Heart left ventricle (tissue), 16 donors: ENCODE results near the gene PCBP3. TPM values are rescaled to one million over a fixed set of nuclear protein-coding genes. Genes with fewer than 3 reads are reported as not detected.

Source experiments
- ATAC-seq, 4 donors: fragments of 200-7000 bp; cut with Tn5 transposase; one replicate each; pipeline ENCODE4 v1.9.1; 2020 to 2022; ENCODE audit warnings: moderate library complexity in 4 of 4, mild to moderate bottlenecking in 3 of 4, moderate number of reproducible peaks in 1 of 4
- DNase-seq, 5 donors: peaks; one replicate each; pipeline ENCODE4 v3.0.0-alpha.2; 2020
- H3K27ac ChIP-seq, 12 donors: fragments of 200-600 bp; sonication (generic) in 4 of 12; one replicate each; pipeline versions ENCODE4 v1.5.0 to v1.8.0; 2016 to 2022; ENCODE audit warnings: mild to moderate bottlenecking in 2 of 12
- H3K27me3 ChIP-seq, 9 donors: fragments of 200-600 bp; sonication (generic) in 2 of 9; one replicate each; pipeline versions ENCODE4 v1.5.1 to v1.8.0; 2016 to 2022; ENCODE audit warnings: mild to moderate bottlenecking in 3 of 9
- H3K36me3 ChIP-seq, 9 donors: fragments of 200-600 bp; sonication (generic) in 2 of 9; one replicate each; pipeline versions ENCODE4 v1.5.0 to v1.8.0; 2018 to 2022; ENCODE audit warnings: mild to moderate bottlenecking in 2 of 9
- H3K4me1 ChIP-seq, 12 donors: fragments of 200-600 bp; sonication (generic) in 4 of 12; one replicate each; pipeline versions ENCODE4 v1.5.0 to v1.8.0; 2016 to 2022; ENCODE audit warnings: mild to moderate bottlenecking in 3 of 12
- H3K4me3 ChIP-seq, 12 donors: fragments of 200-600 bp; sonication (generic) in 4 of 12; one replicate each; pipeline versions ENCODE4 v1.5.0 to v1.8.0; 2017 to 2022; ENCODE audit warnings: mild to moderate bottlenecking in 9 of 12, moderate library complexity in 4 of 12
- H3K9me3 ChIP-seq, 12 donors: fragments of 200-600 bp; sonication (generic) in 4 of 12; one replicate each; pipeline versions ENCODE4 v1.5.0 to v1.8.0; 2016 to 2022; ENCODE audit warnings: mild to moderate bottlenecking in 1 of 12
- POLR2A ChIP-seq, 2 donors: fragments of 450-650 bp; IDR thresholded peaks; one replicate each; pipeline ENCODE4 v1.6.1; 2017; ENCODE audit warnings: antibody characterized with exemption in 2 of 2, mild to moderate bottlenecking in 2 of 2, moderate library complexity in 2 of 2
- WGBS, 4 donors: extraction: QIAGEN DNeasy Blood & Tissue Kit in 2 of 4; methylation state at CpG; one replicate each; pipeline versions ENCODE4 v1.1.5 to v1.1.7; 2013 to 2018; 5-methylcytosine and 5-hydroxymethylcytosine counted together
- intact Hi-C, 10 donors: fragments of 100-400 bp; cut with DNase I; formaldehyde crosslinking; loops; one replicate each; pipeline versions ENCODE4 v1.11.1 to v1.14.2; 2022
- polyA plus RNA-seq, 2 donors: library from polyadenylated mRNA; stranded (reverse); fragments of 200-250 nt; gene quantifications; one replicate each; pipeline ENCODE4 v1.2.3, GENCODE V29; 2013
- total RNA-seq, 9 donors: library from RNA; depleted of rRNA in 2 of 9; stranded (reverse); fragments of >200 nt in 2 of 9; fragmentation: NEBNext Ultra II Directional in 3 of 9; extraction: Animal tissue kit (Norgen Biotek cat#: 25700) in 3 of 9; gene quantifications; one replicate each; pipeline versions ENCODE4 v1.1.0 to v1.2.4, GENCODE V29; 2016 to 2023
- TF ChIP-seq, protein P1 (sequence below), 12 donors: fragments of 200-600 bp; sonication (generic) in 4 of 12; IDR thresholded peaks; one replicate each; pipeline versions ENCODE4 v1.5.0 to v1.8.0; 2018 to 2022; ENCODE audit warnings: antibody characterized with exemption in 12 of 12, mild to moderate bottlenecking in 5 of 12
- donor health status: ischemic (EF 13 %, LVEDD 7.1; RV severe dilation, severe dysfunction).
- donor health status: healthy with polysubstance abuse.
- donor health status: DM: no; HTN: yes; CAD: no.
- donor health status: DM: no; HTN: no; CAD: no.
- donor health status: ischemic (EF 25% LVEDD 6.9; RV normal size, moderate dysfunction).
- donor health status: ischemic (EF 25% LVEDD 5.7; RV mildly dilated, moderate dysfunction).
- donor health status: healthy.
- donor health status: DM: yes; HTN: yes; CAD: no.
- donor health status: ischemic (EF 35%, LVEDD 5.7; RV mildly dilated, moderate dysfunction).
- donor health status: nonischemic (EF 11% LVEDD 7.7; RV severe dilation, severe dysfunction).
- donor health status: DM: yes; HTN: yes; CAD: no.
- donor health status: PGD.
- donor health status: ischemic (EF 29% LVEDD 5.4; RV normal size, mild dysfunction).
- donor health status: nonischemic (EF 23%, LVEDD 6.1; RV moderate dilation, normal function).

The PCBP3 gene
- total and polyA plus RNA-seq, 11 donors: 0.72 to 11.4 (median 2.5) TPM; not detected in 1

DNA sequence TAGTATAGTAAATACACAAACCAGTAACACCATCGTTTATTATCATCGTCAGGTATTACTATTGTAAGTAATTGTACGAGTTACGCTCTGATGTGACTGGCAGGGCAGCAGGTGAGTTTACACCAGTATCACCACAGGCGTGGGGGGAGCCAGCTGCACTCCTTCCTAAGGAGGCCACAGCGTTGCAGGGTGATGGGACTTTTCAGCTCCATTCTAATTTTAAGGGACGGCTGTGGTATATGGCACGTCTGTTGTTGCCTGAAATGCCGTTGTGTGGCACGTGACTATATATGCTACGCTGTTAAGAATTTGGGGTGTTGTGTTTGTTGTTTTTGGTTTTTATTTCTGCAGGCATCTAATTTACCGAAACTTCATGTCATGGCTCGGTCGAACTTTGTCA lies 173.3 kb downstream of the PCBP3 start:
- ATAC-seq (no peak), DNase-seq (no peak)
- Histone ChIP-seq H3K27ac (no peak overlapping the region), H3K27me3 (no peaks in the 10 kb centered on the region), H3K4me1 (peaks cover 0 to 5% (median 0%) of the 10 kb centered on the region in 12 donors), H3K4me3 (no peak overlapping the region), H3K9me3 (no peaks in the 10 kb centered on the region), H3K36me3 (no peaks in the 10 kb centered on the region)
- intact Hi-C loops: no loop called here
- 88 to 90% (median 89%) methylated on average over 14 of the region's 14 CpGs for WGBS, 4 donors
- TF ChIP-seq, protein P1, sequence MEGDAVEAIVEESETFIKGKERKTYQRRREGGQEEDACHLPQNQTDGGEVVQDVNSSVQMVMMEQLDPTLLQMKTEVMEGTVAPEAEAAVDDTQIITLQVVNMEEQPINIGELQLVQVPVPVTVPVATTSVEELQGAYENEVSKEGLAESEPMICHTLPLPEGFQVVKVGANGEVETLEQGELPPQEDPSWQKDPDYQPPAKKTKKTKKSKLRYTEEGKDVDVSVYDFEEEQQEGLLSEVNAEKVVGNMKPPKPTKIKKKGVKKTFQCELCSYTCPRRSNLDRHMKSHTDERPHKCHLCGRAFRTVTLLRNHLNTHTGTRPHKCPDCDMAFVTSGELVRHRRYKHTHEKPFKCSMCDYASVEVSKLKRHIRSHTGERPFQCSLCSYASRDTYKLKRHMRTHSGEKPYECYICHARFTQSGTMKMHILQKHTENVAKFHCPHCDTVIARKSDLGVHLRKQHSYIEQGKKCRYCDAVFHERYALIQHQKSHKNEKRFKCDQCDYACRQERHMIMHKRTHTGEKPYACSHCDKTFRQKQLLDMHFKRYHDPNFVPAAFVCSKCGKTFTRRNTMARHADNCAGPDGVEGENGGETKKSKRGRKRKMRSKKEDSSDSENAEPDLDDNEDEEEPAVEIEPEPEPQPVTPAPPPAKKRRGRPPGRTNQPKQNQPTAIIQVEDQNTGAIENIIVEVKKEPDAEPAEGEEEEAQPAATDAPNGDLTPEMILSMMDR (IDR thresholded peaks at IDR 0.05): no peak
- no peak for TF ChIP-seq POLR2A (IDR thresholded peaks at IDR 0.05)

DNA sequence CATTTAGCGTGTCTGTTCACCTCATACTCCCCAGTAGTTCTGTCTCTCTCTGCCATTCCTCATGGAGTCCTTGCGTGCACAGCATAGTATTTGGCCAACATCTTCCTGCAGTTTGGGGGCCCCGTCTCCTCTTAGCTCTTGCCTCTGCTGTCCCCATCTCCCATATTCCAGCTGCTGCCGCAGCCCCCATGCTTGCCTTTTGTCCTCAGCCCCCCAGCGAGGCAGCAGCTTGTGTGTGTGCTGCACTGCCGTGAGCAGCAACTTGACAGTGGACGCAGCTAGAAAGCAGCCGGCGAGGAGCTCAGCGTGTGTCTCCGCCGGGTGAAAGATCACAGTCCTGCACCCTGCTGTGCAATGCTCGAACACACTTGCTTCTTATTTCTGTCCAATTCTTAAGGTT lies 173.8 kb downstream of the PCBP3 start:
- no peak overlapping the region for H3K27ac ChIP-seq
- no peak for TF ChIP-seq POLR2A (IDR thresholded peaks at IDR 0.05)
- TF ChIP-seq, protein P1 (IDR thresholded peaks at IDR 0.05): no peak
- intact Hi-C loops: no loop called here
- peaks cover 0 to 5% (median 0%) of the 10 kb centered on the region in 12 donors for H3K4me1 ChIP-seq
- no peak overlapping the region for H3K4me3 ChIP-seq
- 64 to 72% (median 68%) methylated on average over 13 of the region's 13 CpGs for WGBS, 4 donors
- no peaks in the 10 kb centered on the region for H3K9me3 ChIP-seq
- H3K27me3 ChIP-seq: no peaks in the 10 kb centered on the region
- H3K36me3 ChIP-seq: no peaks in the 10 kb centered on the region
- DNase-seq (no peak), ATAC-seq (no peak)

DNA sequence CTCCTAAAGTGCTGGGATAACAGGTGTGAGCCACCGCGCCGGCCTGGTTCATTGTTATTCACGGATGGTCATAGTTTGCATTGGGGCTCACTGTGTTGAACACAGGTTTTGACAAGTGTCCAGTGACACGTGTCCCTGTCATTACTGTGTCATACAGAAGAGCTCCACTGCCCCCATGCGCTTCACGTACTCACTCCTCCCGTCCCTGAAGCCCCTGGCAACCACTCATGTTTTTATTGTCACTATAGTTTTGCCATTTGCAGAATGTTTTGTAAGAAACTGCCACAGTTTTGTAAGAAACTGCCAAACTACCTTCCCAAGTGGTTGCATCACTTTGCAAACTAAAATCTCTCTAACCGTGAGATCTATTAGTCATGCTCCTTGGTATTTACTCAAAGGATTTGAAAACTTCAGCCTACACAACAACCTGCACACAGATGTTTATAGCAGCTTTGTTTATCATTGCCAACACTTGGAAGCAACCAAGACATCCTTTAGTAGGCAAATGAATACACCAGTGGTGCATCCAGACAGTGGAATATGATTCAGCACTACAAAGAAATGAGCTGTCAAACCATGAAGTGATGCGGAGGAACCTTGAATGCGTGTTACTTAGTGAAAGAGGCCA lies 174.9 kb downstream of the PCBP3 start:
- H3K9me3 ChIP-seq: no peaks in the 10 kb centered on the region
- peaks cover 0 to 5% (median 0%) of the 10 kb centered on the region in 12 donors for H3K4me1 ChIP-seq
- H3K4me3 ChIP-seq: no peak overlapping the region
- WGBS, 4 donors: 82 to 85% (median 82%) methylated on average over 11 of the region's 11 CpGs
- no peaks in the 10 kb centered on the region for H3K27me3 ChIP-seq
- intact Hi-C loops: no loop called here
- no peaks in the 10 kb centered on the region for H3K36me3 ChIP-seq
- no peak for ATAC-seq
- no peak overlapping the region for H3K27ac ChIP-seq
- no peak for TF ChIP-seq POLR2A (IDR thresholded peaks at IDR 0.05)
- no peak for DNase-seq

DNA sequence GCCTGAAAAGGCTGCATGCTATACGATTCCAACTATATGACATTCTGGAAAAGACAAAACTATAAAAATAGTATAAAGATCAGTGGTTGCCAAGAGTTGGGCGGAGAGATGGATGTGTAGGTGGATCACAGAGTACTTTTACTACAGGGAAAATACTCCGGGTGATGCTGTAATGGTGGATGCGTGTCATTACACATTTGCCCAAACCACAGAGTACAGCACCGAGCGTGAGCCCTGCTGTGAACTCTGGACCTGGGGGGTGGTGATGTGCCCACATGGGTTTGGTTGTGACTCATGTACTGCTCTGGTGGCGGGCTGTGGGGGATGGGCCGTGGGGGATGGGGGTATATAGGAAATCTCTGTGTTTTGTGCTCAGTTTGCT lies 175.4 kb downstream of the PCBP3 start:
- no peaks in the 10 kb centered on the region for H3K27me3 ChIP-seq
- ATAC-seq: no peak
- peaks cover 0 to 5% (median 0%) of the 10 kb centered on the region in 12 donors for H3K4me1 ChIP-seq
- DNase-seq: no peak
- H3K27ac ChIP-seq: no peak overlapping the region
- intact Hi-C loops: no loop called here
- H3K4me3 ChIP-seq: no peak overlapping the region
- H3K36me3 ChIP-seq: no peaks in the 10 kb centered on the region
- H3K9me3 ChIP-seq: no peaks in the 10 kb centered on the region
- no peak for TF ChIP-seq POLR2A (IDR thresholded peaks at IDR 0.05)
- TF ChIP-seq, protein P1 (IDR thresholded peaks at IDR 0.05): no peak
- WGBS, 4 donors: 67 to 72% (median 70%) methylated on average over 8 of the region's 8 CpGs
